ENCODE results near the gene BCKDHA.

- TF ChIP-seq CTCF (IDR thresholded peaks at IDR 0.05) (no peak), POLR2A (IDR thresholded peaks at IDR 0.05) (no peak)
Observed at GRCh38 chr19:41436674-41436951, 39.0 kb downstream of the BCKDHA start.
